Keratinocyte (primary cell): ENCODE results near the gene DSCAML1. TPM values are rescaled to one million over a fixed set of nuclear protein-coding genes. Genes with fewer than 3 reads are reported as not detected.

ENCODE experiments used
- DNase-seq: peaks from one replicate; pipeline ENCODE4 v3.0.0-alpha.2; 2011; ENCODE audit warnings: low read depth, missing footprints, low spot score
- FAIRE-seq: peaks from 2 replicates; lab custom pipeline; 2011; peaks lifted over from hg19 to GRCh38; lab: Jason Lieb, UNC
- H2AFZ ChIP-seq: 2 replicates; pipeline ENCODE4 v1.6.0; 2012; ENCODE audit warnings: low read length, control low read depth, inconsistent platforms; ENCODE audit not compliant: control insufficient read depth
- H3K27ac ChIP-seq: 2 replicates; pipeline ENCODE4 v1.5.1; 2011; ENCODE audit warnings: low read length; ENCODE audit not compliant: control insufficient read depth, insufficient read depth
- H3K27me3 ChIP-seq: 3 replicates; pipeline ENCODE4 v1.6.0; 2011; ENCODE audit warnings: low read length; ENCODE audit not compliant: control insufficient read depth, insufficient read depth; ENCODE audit errors: extremely low read depth
- H3K36me3 ChIP-seq, 2 experiments: 2 replicates in 1 of 2; 3 replicates in 1 of 2; pipeline ENCODE4 v1.5.1; 2011; ENCODE audit warnings: low read length in 2 of 2, mild to moderate bottlenecking in 1 of 2; ENCODE audit not compliant: control insufficient read depth in 2 of 2, insufficient read depth in 2 of 2; ENCODE audit errors: extremely low read depth in 1 of 2
- H3K4me1 ChIP-seq: 3 replicates; pipeline ENCODE4 v1.5.1; 2011; ENCODE audit warnings: low read length; ENCODE audit not compliant: control insufficient read depth, insufficient read depth; ENCODE audit errors: extremely low read depth
- H3K4me2 ChIP-seq: 3 replicates; pipeline ENCODE4 v1.6.0; 2011; ENCODE audit warnings: low read depth, low read length; ENCODE audit not compliant: control insufficient read depth, insufficient read depth; ENCODE audit errors: extremely low read depth
- H3K4me3 ChIP-seq, 3 experiments: fragments of 200-600 bp in 1 of 3; sonication (generic) in 1 of 3; 2 replicates in 2 of 3; 3 replicates in 1 of 3; pipeline ENCODE4 v1.5.1; 2011 to 2016; ENCODE audit warnings: low read length in 3 of 3, mild to moderate bottlenecking in 3 of 3, control low read depth in 2 of 3, inconsistent platforms in 1 of 3, low read depth in 1 of 3, mixed read lengths in 1 of 3, mixed run types in 1 of 3, moderate library complexity in 1 of 3; ENCODE audit not compliant: control insufficient read depth in 2 of 3, insufficient read depth in 2 of 3; ENCODE audit errors: extremely low read depth in 1 of 3
- H3K79me2 ChIP-seq: 2 replicates; pipeline ENCODE4 v1.6.0; 2012; ENCODE audit warnings: low read length; ENCODE audit not compliant: control insufficient read depth, insufficient read depth
- H3K9ac ChIP-seq: 3 replicates; pipeline ENCODE4 v1.6.0; 2011; ENCODE audit warnings: low read length; ENCODE audit not compliant: control insufficient read depth, insufficient read depth; ENCODE audit errors: extremely low read depth
- H3K9me1 ChIP-seq: 3 replicates; pipeline ENCODE4 v1.6.0; 2011; ENCODE audit warnings: low read length; ENCODE audit not compliant: control insufficient read depth, insufficient read depth; ENCODE audit errors: extremely low read depth
- H3K9me3 ChIP-seq: 2 replicates; pipeline ENCODE4 v1.5.1; 2012; ENCODE audit warnings: low read depth, low read length; ENCODE audit not compliant: control insufficient read depth
- H4K20me1 ChIP-seq: 3 replicates; pipeline ENCODE4 v1.6.0; 2011; ENCODE audit warnings: low read length; ENCODE audit not compliant: control insufficient read depth, insufficient read depth; ENCODE audit errors: extremely low read depth
- EZH2 ChIP-seq: IDR thresholded peaks from one replicate; pipeline ENCODE4 v1.6.1; 2012; ENCODE audit warnings: inconsistent platforms, mild to moderate bottlenecking, low read length, moderate library complexity
- dilution Hi-C: fragments of 300-500 bp; cut with MboI; formaldehyde crosslinking; loops from one replicate; pipeline ENCODE4 v1.7.0; 2020; ENCODE audit warnings: low sequenced_read_pairs; ENCODE audit not compliant: extremely low pct_ligation_motif_present
- polyA plus RNA-seq, 5 experiments: library from polyadenylated mRNA; depleted of rRNA in 3 of 5; stranded (reverse) in 3 of 5; stranded (forward) in 1 of 5; unstranded in 1 of 5; fragments of >200 nt; gene quantifications; 1 replicate in 1 of 5; 2 replicates in 3 of 5; 3 replicates in 1 of 5; pipeline versions ENCODE4 v1.2.1 to v1.2.3, GENCODE V29; 2011 to 2012; ENCODE audit warnings: missing spikeins in 2 of 5, low read depth in 1 of 5, low replicate concordance in 1 of 5
- TF ChIP-seq, protein P1 (sequence below), 3 experiments: IDR thresholded peaks in 1 of 3; conservative IDR thresholded peaks in 1 of 3; optimal IDR thresholded peaks in 1 of 3; 2 replicates in 2 of 3; 3 replicates in 1 of 3; pipeline versions ENCODE3 to v1.5.1; 2011; ENCODE audit warnings: low read length in 3 of 3, mild to moderate bottlenecking in 3 of 3, moderate library complexity in 2 of 3, control low read depth in 1 of 3, inconsistent platforms in 1 of 3; ENCODE audit not compliant: insufficient read depth in 2 of 3; ENCODE audit errors: extremely low read depth in 1 of 3

Gene DSCAML1
- polyA plus RNA-seq, 1 donor (not counting 4 experiments of a cell fraction or from before 2014, with no cell fraction given), result not detected

GRCh38 chr11:117815262-117815803, 18.3 kb upstream of the DSCAML1 start:
- TF ChIP-seq EZH2, result no peak
- TF ChIP-seq, protein P1, sequence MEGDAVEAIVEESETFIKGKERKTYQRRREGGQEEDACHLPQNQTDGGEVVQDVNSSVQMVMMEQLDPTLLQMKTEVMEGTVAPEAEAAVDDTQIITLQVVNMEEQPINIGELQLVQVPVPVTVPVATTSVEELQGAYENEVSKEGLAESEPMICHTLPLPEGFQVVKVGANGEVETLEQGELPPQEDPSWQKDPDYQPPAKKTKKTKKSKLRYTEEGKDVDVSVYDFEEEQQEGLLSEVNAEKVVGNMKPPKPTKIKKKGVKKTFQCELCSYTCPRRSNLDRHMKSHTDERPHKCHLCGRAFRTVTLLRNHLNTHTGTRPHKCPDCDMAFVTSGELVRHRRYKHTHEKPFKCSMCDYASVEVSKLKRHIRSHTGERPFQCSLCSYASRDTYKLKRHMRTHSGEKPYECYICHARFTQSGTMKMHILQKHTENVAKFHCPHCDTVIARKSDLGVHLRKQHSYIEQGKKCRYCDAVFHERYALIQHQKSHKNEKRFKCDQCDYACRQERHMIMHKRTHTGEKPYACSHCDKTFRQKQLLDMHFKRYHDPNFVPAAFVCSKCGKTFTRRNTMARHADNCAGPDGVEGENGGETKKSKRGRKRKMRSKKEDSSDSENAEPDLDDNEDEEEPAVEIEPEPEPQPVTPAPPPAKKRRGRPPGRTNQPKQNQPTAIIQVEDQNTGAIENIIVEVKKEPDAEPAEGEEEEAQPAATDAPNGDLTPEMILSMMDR (optimal IDR thresholded peaks at IDR 0.05 in 1 of 3, IDR thresholded peaks at IDR 0.05 in 1 of 3, conservative IDR thresholded peaks at IDR 0.05 in 1 of 3; ENCODE audit: extremely low read depth in 1 of 3, insufficient read depth in 2 of 3, low read length in 3 of 3), result no peak
- FAIRE-seq (no peak), DNase-seq (no peak)
- no peaks in the 10 kb centered on the region for H3K79me2 ChIP-seq
- H3K4me2 ChIP-seq, result no peak overlapping the region
- no peak overlapping the region for H2AFZ ChIP-seq
- H4K20me1 ChIP-seq, result no peaks in the 10 kb centered on the region
- no peak overlapping the region for H3K9ac ChIP-seq
- no peak overlapping the region for H3K4me3 ChIP-seq
- no peaks in the 10 kb centered on the region for H3K36me3 ChIP-seq
- no peak overlapping the region for H3K27ac ChIP-seq
- dilution Hi-C loops, result loop anchor here (25.0 kb wide), 1 partner anchor 378 kb away; no protein-coding TSS in a partner anchor
- no peaks in the 10 kb centered on the region for H3K9me3 ChIP-seq
- no peaks in the 10 kb centered on the region for H3K9me1 ChIP-seq
- H3K27me3 ChIP-seq, result no peaks in the 10 kb centered on the region
- H3K4me1 ChIP-seq, result peaks cover 14% of the 10 kb centered on the region

GRCh38 chr11:117814766-117815261, 17.8 kb upstream of the DSCAML1 start:
- Histone ChIP-seq H3K27ac (no peak overlapping the region), H4K20me1 (no peaks in the 10 kb centered on the region), H3K79me2 (no peaks in the 10 kb centered on the region), H3K9me3 (no peaks in the 10 kb centered on the region), H3K9ac (no peak overlapping the region), H3K4me1 (peaks cover 14% of the 10 kb centered on the region), H3K27me3 (no peaks in the 10 kb centered on the region), H3K4me3 (no peak overlapping the region), H3K4me2 (no peak overlapping the region), H3K9me1 (no peaks in the 10 kb centered on the region), H3K36me3 (no peaks in the 10 kb centered on the region), H2AFZ (no peak overlapping the region)
- dilution Hi-C loops, result loop anchor here (25.0 kb wide), 1 partner anchor 378 kb away; no protein-coding TSS in a partner anchor
- no peak for TF ChIP-seq EZH2
- TF ChIP-seq, protein P1 (optimal IDR thresholded peaks at IDR 0.05 in 1 of 3, IDR thresholded peaks at IDR 0.05 in 1 of 3, conservative IDR thresholded peaks at IDR 0.05 in 1 of 3; ENCODE audit: extremely low read depth in 1 of 3, insufficient read depth in 2 of 3, low read length in 3 of 3), result no peak
- FAIRE-seq (no peak), DNase-seq (no peak)
